CD14-positive monocyte (primary cell): Measurements from ENCODE around the gene KAT14. TPM values are rescaled to one million over a fixed set of nuclear protein-coding genes. Genes with fewer than 3 reads are reported as not detected.

ENCODE experiments used
- DNase-seq, 3 donors: peaks; one replicate each; pipeline ENCODE4 v3.0.0-alpha.2; 2011 to 2022
- H2AFZ ChIP-seq: 2 replicates; pipeline ENCODE4 v1.6.0; 2012; ENCODE audit warnings: mild to moderate bottlenecking, low read depth, low read length, inconsistent platforms; ENCODE audit not compliant: insufficient read depth, poor library complexity, severe bottlenecking
- H3K27ac ChIP-seq, 2 donors: 1 replicate in 1 of 2; 2 replicates in 1 of 2; pipeline ENCODE4 v1.5.1; 2012 to 2013; ENCODE audit warnings: low read length in 2 of 2, control low read depth in 1 of 2, inconsistent platforms in 1 of 2, low read depth in 1 of 2, mild to moderate bottlenecking in 1 of 2
- H3K27me3 ChIP-seq, 2 donors: one replicate each; pipeline versions ENCODE4 v1.6.0 to v1.6.1; 2011 to 2013; ENCODE audit warnings: low read length in 2 of 2; ENCODE audit not compliant: control insufficient read depth in 2 of 2, insufficient read depth in 2 of 2
- H3K36me3 ChIP-seq, 2 donors: replicated peaks in 1 of 2; 1 replicate in 1 of 2; 2 replicates in 1 of 2; pipeline versions ENCODE4 v1.5.1 to v1.6.1; 2012 to 2013; ENCODE audit warnings: low read length in 2 of 2, control low read depth in 1 of 2, inconsistent platforms in 1 of 2, mild to moderate bottlenecking in 1 of 2; ENCODE audit not compliant: insufficient read depth in 2 of 2, control insufficient read depth in 1 of 2
- H3K4me1 ChIP-seq, 2 donors: 1 replicate in 1 of 2; 2 replicates in 1 of 2; pipeline versions ENCODE4 v1.5.1 to v1.6.1; 2012 to 2013; ENCODE audit warnings: low read length in 2 of 2, control low read depth in 1 of 2, inconsistent platforms in 1 of 2, mild to moderate bottlenecking in 1 of 2, moderate library complexity in 1 of 2; ENCODE audit not compliant: insufficient read depth in 2 of 2, control insufficient read depth in 1 of 2
- H3K4me2 ChIP-seq: replicated peaks from 2 replicates; pipeline ENCODE3; 2012; ENCODE audit warnings: low read length, moderate library complexity, mild to moderate bottlenecking; ENCODE audit not compliant: poor library complexity, severe bottlenecking; ENCODE audit errors: extremely low read depth
- H3K4me3 ChIP-seq, 3 experiments: fragments of 200-600 bp in 1 of 3; sonication (generic) in 1 of 3; replicated peaks in 1 of 3; 1 replicate in 2 of 3; 2 replicates in 1 of 3; pipeline ENCODE4 v1.5.1; 2011 to 2013; ENCODE audit warnings: low read length in 3 of 3, mild to moderate bottlenecking in 3 of 3, control low read depth in 2 of 3, low read depth in 2 of 3, inconsistent platforms in 1 of 3, moderate library complexity in 1 of 3
- H3K79me2 ChIP-seq: 2 replicates; pipeline ENCODE4 v1.6.0; 2012; ENCODE audit warnings: mild to moderate bottlenecking, control low read depth, inconsistent platforms, low read length, moderate library complexity; ENCODE audit not compliant: insufficient read depth
- H3K9ac ChIP-seq: 2 replicates; pipeline ENCODE4 v1.6.0; 2017; ENCODE audit warnings: low read length, mild to moderate bottlenecking; ENCODE audit not compliant: insufficient read depth, poor library complexity, severe bottlenecking
- H3K9me3 ChIP-seq, 2 donors: replicated peaks in 1 of 2; 1 replicate in 1 of 2; 2 replicates in 1 of 2; pipeline versions ENCODE4 v1.5.1 to v1.6.1; 2012 to 2013; ENCODE audit warnings: low read length in 2 of 2, control low read depth in 1 of 2; ENCODE audit not compliant: control insufficient read depth in 1 of 2, insufficient read depth in 1 of 2
- H4K20me1 ChIP-seq: 2 replicates; pipeline ENCODE4 v1.6.0; 2012; ENCODE audit warnings: mild to moderate bottlenecking, low read length, control low read depth, moderate library complexity; ENCODE audit not compliant: insufficient read depth
- H3K27ac Mint-ChIP-seq, 7 donors: one replicate each; pipeline ENCODE4 v1.8.0; 2020; ENCODE audit warnings: mild to moderate bottlenecking in 7 of 7, mixed read lengths in 7 of 7, moderate library complexity in 6 of 7, inconsistent platforms in 2 of 7
- H3K27me3 Mint-ChIP-seq, 3 donors: one replicate each; pipeline ENCODE4 v1.8.0; 2021 to 2022; ENCODE audit warnings: low read depth in 3 of 3, mild to moderate bottlenecking in 3 of 3, mixed read lengths in 3 of 3, moderate library complexity in 3 of 3, inconsistent platforms in 1 of 3
- H3K36me3 Mint-ChIP-seq, 2 donors: one replicate each; pipeline ENCODE4 v1.8.0; 2020; ENCODE audit warnings: mixed read lengths in 2 of 2, inconsistent platforms in 1 of 2, mild to moderate bottlenecking in 1 of 2
- H3K4me1 Mint-ChIP-seq: one replicate; pipeline ENCODE4 v1.8.0; 2020; ENCODE audit warnings: mild to moderate bottlenecking, mixed read lengths
- H3K4me3 Mint-ChIP-seq, 2 donors: one replicate each; pipeline ENCODE4 v1.8.0; 2020; ENCODE audit warnings: mild to moderate bottlenecking in 2 of 2, mixed read lengths in 2 of 2, moderate library complexity in 1 of 2
- H3K9me3 Mint-ChIP-seq, 7 donors: one replicate each; pipeline ENCODE4 v1.8.0; 2020 to 2022; ENCODE audit warnings: mixed read lengths in 7 of 7, mild to moderate bottlenecking in 6 of 7, moderate library complexity in 6 of 7, inconsistent platforms in 2 of 7
- WGBS: methylation state at CpG from one replicate; pipeline ENCODE4 v1.1.5; 2013; ENCODE audit warnings: missing lambda C conversion rate; ENCODE audit not compliant: insufficient coverage; 5-methylcytosine and 5-hydroxymethylcytosine counted together
- intact Hi-C, 2 donors: fragments of 100-400 bp; cut with micrococcal nuclease; formaldehyde crosslinking; loops; one replicate each; pipeline versions ENCODE4 v1.15.0 to v1.15.1; 2023
- polyA plus RNA-seq, 3 donors: library from polyadenylated mRNA; depleted of rRNA in 1 of 3; unstranded in 2 of 3; stranded (reverse) in 1 of 3; fragments of 300-500 nt in 2 of 3; fragments of >200 nt in 1 of 3; fragmentation: Illumina TruSeq in 2 of 3; gene quantifications; 1 replicate in 2 of 3; 2 replicates in 1 of 3; pipeline ENCODE4 v1.2.3, GENCODE V29; 2012 to 2021
- TF ChIP-seq, protein P1 (sequence below): fragments of 200-600 bp; IDR thresholded peaks from one replicate; pipeline ENCODE4 v1.8.0; 2022; ENCODE audit warnings: antibody characterized with exemption, mild to moderate bottlenecking

KAT14 gene
- polyA plus RNA-seq, 3 donors, result 3.4 to 6.0 (median 5.7) TPM

DNA sequence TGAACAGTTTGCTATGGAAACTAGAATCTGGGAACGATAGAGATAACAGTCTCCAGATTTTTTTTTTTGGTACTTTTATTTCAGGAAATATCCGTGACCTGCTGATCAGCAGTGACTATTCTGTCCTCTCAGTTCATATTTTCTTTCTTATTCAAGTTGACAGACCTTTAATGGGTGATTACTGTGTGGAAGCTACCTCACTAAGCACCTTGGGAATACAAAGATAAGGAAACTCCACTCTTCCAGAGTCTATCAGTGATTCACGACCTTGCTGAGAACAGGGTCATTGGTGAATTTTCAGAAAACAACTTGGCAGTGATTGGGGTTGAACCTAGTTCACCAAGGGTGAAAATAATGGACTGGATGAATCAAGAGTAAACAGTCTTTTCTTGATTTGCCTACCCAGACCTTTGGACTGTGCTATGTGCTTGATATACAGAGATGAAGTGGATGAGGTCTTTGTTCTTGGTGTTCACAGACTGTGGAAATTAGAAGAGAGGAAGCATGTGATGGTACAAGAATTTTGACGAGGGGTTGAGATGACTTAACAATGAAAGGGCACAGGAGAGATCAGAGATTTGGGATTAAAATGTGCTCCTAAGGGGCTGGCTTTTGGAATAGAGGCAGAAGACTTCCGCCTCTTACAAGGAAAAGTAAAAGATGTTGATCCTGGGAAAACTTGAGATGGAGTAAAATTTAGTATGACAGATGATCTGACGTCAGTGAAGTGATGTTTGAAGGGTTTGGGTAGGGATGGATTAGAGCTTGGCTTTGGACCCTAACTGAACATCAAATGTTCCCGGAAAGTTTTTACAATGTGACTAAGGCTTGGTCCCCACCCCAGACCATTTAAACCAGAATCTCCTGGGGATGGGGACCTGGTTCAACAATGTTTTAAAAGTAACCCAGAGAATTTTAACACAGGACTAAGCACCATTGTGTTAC is 1.2 kb downstream of the KAT14 start:
- Mint-ChIP-seq H3K27me3 (peaks cover 0 to 3% (median 2%) of the 10 kb centered on the region in 3 donors), H3K4me3 (peak overlapping the region; percentile 94), H3K27ac (peak overlapping the region; percentile 8 to 85 (median 77)), H3K36me3 (peaks cover 12 to 17% of the 10 kb centered on the region in 2 donors), H3K4me1 (peaks cover 26% of the 10 kb centered on the region), H3K9me3 (peaks cover 0 to 2% (median 0%) of the 10 kb centered on the region in 7 donors)
- H3K79me2 ChIP-seq, result peaks cover 42% of the 10 kb centered on the region
- no peaks in the 10 kb centered on the region for H3K9me3 ChIP-seq
- no peak for DNase-seq
- peaks cover 8% of the 10 kb centered on the region for H4K20me1 ChIP-seq
- peak overlapping the region; percentile 48 to 99 (median 97) for H3K4me3 ChIP-seq
- peaks cover 11 to 20% of the 10 kb centered on the region in 2 donors for H3K36me3 ChIP-seq
- H2AFZ ChIP-seq, result peak overlapping the region; percentile 100
- WGBS, result 67% methylated on average over 3 of the region's 7 CpGs
- TF ChIP-seq, protein P1, sequence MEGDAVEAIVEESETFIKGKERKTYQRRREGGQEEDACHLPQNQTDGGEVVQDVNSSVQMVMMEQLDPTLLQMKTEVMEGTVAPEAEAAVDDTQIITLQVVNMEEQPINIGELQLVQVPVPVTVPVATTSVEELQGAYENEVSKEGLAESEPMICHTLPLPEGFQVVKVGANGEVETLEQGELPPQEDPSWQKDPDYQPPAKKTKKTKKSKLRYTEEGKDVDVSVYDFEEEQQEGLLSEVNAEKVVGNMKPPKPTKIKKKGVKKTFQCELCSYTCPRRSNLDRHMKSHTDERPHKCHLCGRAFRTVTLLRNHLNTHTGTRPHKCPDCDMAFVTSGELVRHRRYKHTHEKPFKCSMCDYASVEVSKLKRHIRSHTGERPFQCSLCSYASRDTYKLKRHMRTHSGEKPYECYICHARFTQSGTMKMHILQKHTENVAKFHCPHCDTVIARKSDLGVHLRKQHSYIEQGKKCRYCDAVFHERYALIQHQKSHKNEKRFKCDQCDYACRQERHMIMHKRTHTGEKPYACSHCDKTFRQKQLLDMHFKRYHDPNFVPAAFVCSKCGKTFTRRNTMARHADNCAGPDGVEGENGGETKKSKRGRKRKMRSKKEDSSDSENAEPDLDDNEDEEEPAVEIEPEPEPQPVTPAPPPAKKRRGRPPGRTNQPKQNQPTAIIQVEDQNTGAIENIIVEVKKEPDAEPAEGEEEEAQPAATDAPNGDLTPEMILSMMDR, result no peak
- peaks cover 16 to 25% of the 10 kb centered on the region in 2 donors for H3K4me1 ChIP-seq
- peak overlapping the region; percentile 94 for H3K4me2 ChIP-seq
- peak overlapping the region in 1 of 2 donors; percentile 95 for H3K27ac ChIP-seq
- no peaks in the 10 kb centered on the region for H3K27me3 ChIP-seq
- intact Hi-C loops, result loop anchor here (5.0 to 10.0 kb wide), 4 partner anchors 84 to 658 kb away; partner anchors contain the start of genes OVOL2 (in 1 of the 2) and ZNF133 (in 1 of the 2)
- H3K9ac ChIP-seq, result peak overlapping the region; percentile 90

GRCh38 chr20:18139832-18140231 is 2.2 kb downstream of the KAT14 start:
- Histone ChIP-seq H3K9me3 (no peaks in the 10 kb centered on the region), H3K4me1 (peaks cover 16 to 25% of the 10 kb centered on the region in 2 donors), H3K27me3 (no peaks in the 10 kb centered on the region), H4K20me1 (peaks cover 8% of the 10 kb centered on the region), H3K4me2 (no peak overlapping the region), H3K27ac (no peak overlapping the region), H3K36me3 (peaks cover 11 to 29% of the 10 kb centered on the region in 2 donors), H3K4me3 (no peak overlapping the region), H3K9ac (no peak overlapping the region), H2AFZ (no peak overlapping the region), H3K79me2 (peaks cover 42% of the 10 kb centered on the region)
- WGBS, result 88% methylated on average over 2 of the region's 2 CpGs
- peaks cover 18 to 25% of the 10 kb centered on the region in 2 donors for H3K36me3 Mint-ChIP-seq
- TF ChIP-seq, protein P1, result no peak
- H3K4me3 Mint-ChIP-seq, result peak overlapping the region in 1 of 2 donors; percentile 40
- H3K9me3 Mint-ChIP-seq, result no peaks in the 10 kb centered on the region
- peak overlapping the region in 1 of 7 donors; percentile 16 for H3K27ac Mint-ChIP-seq
- H3K27me3 Mint-ChIP-seq, result peaks cover 0 to 3% (median 0%) of the 10 kb centered on the region in 3 donors
- peaks cover 26% of the 10 kb centered on the region for H3K4me1 Mint-ChIP-seq
- intact Hi-C loops, result loop anchor here (5.0 to 10.0 kb wide), 5 partner anchors 85 to 657 kb away; partner anchors contain the start of genes OVOL2 (in 1 of the 2) and ZNF133 (in 1 of the 2)
- DNase-seq, result no peak
